Ovary (tissue), 9 donors: Measurements from ENCODE around the gene GUCD1. TPM values are rescaled to one million over a fixed set of nuclear protein-coding genes. Genes with fewer than 3 reads are reported as not detected.

Source experiments
- DNase-seq, 5 donors: peaks; one replicate each; pipeline ENCODE4 v3.0.0-alpha.2; 2019 to 2020
- H3K27ac ChIP-seq, 2 donors: fragments of 200-600 bp; one replicate each; pipeline versions ENCODE4 v1.5.1 to v1.8.0; 2019 to 2022
- H3K27me3 ChIP-seq: fragments of 200-600 bp; one replicate; pipeline ENCODE4 v1.8.0; 2022
- H3K36me3 ChIP-seq: fragments of 200-600 bp; sonication (generic); one replicate; pipeline ENCODE4 v1.5.1; 2019
- H3K4me1 ChIP-seq: one replicate; pipeline ENCODE4 v1.8.1; 2013; ENCODE audit warnings: mild to moderate bottlenecking, moderate library complexity; ENCODE audit not compliant: insufficient read depth
- H3K4me3 ChIP-seq: fragments of 200-600 bp; sonication (generic); one replicate; pipeline ENCODE4 v1.5.1; 2017
- H3K9me3 ChIP-seq, 2 donors: fragments of 200-600 bp in 1 of 2; sonication (generic) in 1 of 2; one replicate each; pipeline versions ENCODE4 v1.5.1 to v1.8.1; 2013 to 2019; ENCODE audit warnings: mild to moderate bottlenecking in 1 of 2, moderate library complexity in 1 of 2
- CTCF ChIP-seq, 3 donors: fragments of 450-650 bp in 2 of 3; fragments of 200-600 bp in 1 of 3; IDR thresholded peaks; one replicate each; pipeline versions ENCODE4 v1.5.1 to v1.8.0; 2016 to 2022; ENCODE audit warnings: antibody characterized with exemption in 3 of 3, mild to moderate bottlenecking in 1 of 3
- EP300 ChIP-seq: sonication (generic); formaldehyde crosslinking; IDR thresholded peaks from one replicate; pipeline ENCODE4 v1.6.1; 2017; ENCODE audit warnings: antibody characterized with exemption
- POLR2A ChIP-seq: fragments of 450-650 bp; IDR thresholded peaks from one replicate; pipeline ENCODE4 v1.6.1; 2017; ENCODE audit warnings: antibody characterized with exemption, mild to moderate bottlenecking, moderate library complexity
- WGBS, 3 donors: extraction: QIAGEN DNeasy Blood & Tissue Kit in 1 of 3; methylation state at CpG; one replicate each; pipeline versions ENCODE4 v1.1.5 to v1.1.7; 2013 to 2017; 5-methylcytosine and 5-hydroxymethylcytosine counted together
- intact Hi-C, 4 donors: fragments of 100-400 bp; cut with DNase I; formaldehyde crosslinking; loops; one replicate each; pipeline versions ENCODE4 v1.11.0 to v1.15.1; 2022 to 2023
- polyA plus RNA-seq, 2 donors: library from polyadenylated mRNA; stranded (reverse); fragments of 200-250 nt in 1 of 2; fragments of 350-450 nt in 1 of 2; fragmentation: Illumina TruSeq in 1 of 2; extraction: RNeasy Lipid Tissue Mini Kit (QIAGEN cat#74804) in 1 of 2; gene quantifications; one replicate each; pipeline ENCODE4 v1.2.3, GENCODE V29; 2013 to 2014
- total RNA-seq, 7 donors: library from RNA; depleted of rRNA in 2 of 7; stranded (reverse); fragments of >200 nt in 2 of 7; fragmentation: NEBNext Ultra II Directional in 3 of 7; extraction: Animal tissue kit (Norgen Biotek cat#: 25700) in 3 of 7; gene quantifications; one replicate each; pipeline versions ENCODE4 v1.1.0 to v1.2.4, GENCODE V29; 2016 to 2023
- donor health status: DM: no; HTN: no; CAD: no; lungs with moderate emphysema.
- donor health status: DM: no; HTN: no; CAD: no.
- donor health status: Bipolar disorder and iron deficiency.
- donor health status: DM: yes; HTN: yes; CAD: no.
- donor health status: DM: no; HTN: no; CAD: no.
- donor health status: DM: yes; HTN: yes; CAD: no.

Gene GUCD1
- total and polyA plus RNA-seq, 9 donors: 30.3 to 85.4 (median 55.4) TPM

GRCh38 chr22:24492391-24492790, 62.5 kb downstream of the GUCD1 start:
- no peak for TF ChIP-seq CTCF (IDR thresholded peaks at IDR 0.05)
- TF ChIP-seq EP300: no peak
- no peak for TF ChIP-seq POLR2A
- Histone ChIP-seq H3K4me1 (peaks cover 4% of the 10 kb centered on the region), H3K9me3 (no peaks in the 10 kb centered on the region), H3K27ac (no peak overlapping the region), H3K27me3 (no peaks in the 10 kb centered on the region), H3K36me3 (no peaks in the 10 kb centered on the region), H3K4me3 (no peak overlapping the region)
- 82 to 90% (median 90%) methylated on average over 3 of the region's 3 CpGs for WGBS, 3 donors
- no peak for DNase-seq
- intact Hi-C loops: loop anchor here in 1 of 4 donors (10.0 kb wide), 1 partner anchor 68 kb away; the partner anchor contains the start of gene ADORA2A

Other genes starting within 250 kb of the GUCD1 start
- 1 to 10 TPM; 1.5 to 5.0 (median 2.9) TPM for gene ADORA2A, start 127.5 kb downstream of the GUCD1 start, total RNA-seq
- 1 to 10 TPM in 1 of 2 donors, under 1 TPM in 1; 0.57 to 2.2 TPM for gene ADORA2A, start 127.5 kb downstream of the GUCD1 start, polyA plus RNA-seq
- 1 to 10 TPM in 1 of 7 donors, under 1 TPM in 4, not detected in 2; 0.25 to 1.2 (median 0.33) TPM for gene UPB1, start 59.8 kb downstream of the GUCD1 start, total RNA-seq
- gene UPB1, start 59.8 kb downstream of the GUCD1 start, polyA plus RNA-seq: under 1 TPM; 0.15 to 0.69 TPM
- 100 to 1,000 TPM in 2 of 7 donors, 10 to 100 TPM in 5; 62.9 to 150 (median 78.5) TPM for gene SNRPD3, start 861 bp upstream of the GUCD1 start, total RNA-seq
- gene SNRPD3, start 861 bp upstream of the GUCD1 start, polyA plus RNA-seq: 100 to 1,000 TPM in 1 of 2 donors, 10 to 100 TPM in 1; 98.2 to 154 TPM
- gene LRRC75B, start 37.9 kb upstream of the GUCD1 start, total RNA-seq: 10 to 100 TPM; 18.1 to 26.5 (median 22.1) TPM
- 10 to 100 TPM in 1 of 2 donors, 1 to 10 TPM in 1; 2.5 to 25.2 TPM for gene LRRC75B, start 37.9 kb upstream of the GUCD1 start, polyA plus RNA-seq
- 1 to 10 TPM; 1.6 to 6.2 (median 3.6) TPM for gene GGT1, start 48.1 kb upstream of the GUCD1 start, total RNA-seq
- gene GGT1, start 48.1 kb upstream of the GUCD1 start, polyA plus RNA-seq: 1 to 10 TPM; 1.7 to 3.5 TPM
- gene PIWIL3, start 219.6 kb upstream of the GUCD1 start, total RNA-seq: under 1 TPM in 1 of 7 donors, not detected in 6; 0.07 TPM
- gene PIWIL3, start 219.6 kb upstream of the GUCD1 start, polyA plus RNA-seq: under 1 TPM in 1 of 2 donors, not detected in 1; 0.45 TPM